Upper lobe of right lung (tissue), 1 donor: ENCODE data around the gene C14orf93. TPM values are rescaled to one million over a fixed set of nuclear protein-coding genes. Genes with fewer than 3 reads are reported as not detected.
"Not testable (repeated sequence)": the region's sequence is repeated elsewhere in the genome, so short reads cannot be mapped to it uniquely, and the experiment has no call there.

Source experiments
- ATAC-seq: fragments of 200-7000 bp; cut with Tn5 transposase; one replicate; pipeline ENCODE4 v1.9.1; 2020; ENCODE audit warnings: mild to moderate bottlenecking, moderate library complexity
- DNase-seq: peaks from one replicate; pipeline ENCODE4 v3.0.0-alpha.2; 2020
- H3K27ac ChIP-seq: fragments of 200-600 bp; one replicate; pipeline ENCODE4 v1.8.0; 2022
- H3K27me3 ChIP-seq: fragments of 200-600 bp; one replicate; pipeline ENCODE4 v1.8.0; 2022; ENCODE audit warnings: mild to moderate bottlenecking
- H3K36me3 ChIP-seq: fragments of 200-600 bp; one replicate; pipeline ENCODE4 v1.8.0; 2022
- H3K4me1 ChIP-seq: fragments of 200-600 bp; one replicate; pipeline ENCODE4 v1.8.0; 2022
- H3K4me3 ChIP-seq: fragments of 200-600 bp; one replicate; pipeline ENCODE4 v1.8.0; 2022; ENCODE audit warnings: mild to moderate bottlenecking
- H3K9me3 ChIP-seq: fragments of 200-600 bp; one replicate; pipeline ENCODE4 v1.8.0; 2022
- intact Hi-C: fragments of 100-400 bp; cut with DNase I; formaldehyde crosslinking; loops from one replicate; pipeline ENCODE4 v1.11.0; 2022
- total RNA-seq: library from RNA; stranded (reverse); fragmentation: NEBNext Ultra II Directional; extraction: Animal tissue kit (Norgen Biotek cat#: 25700); gene quantifications from one replicate; pipeline ENCODE4 v1.2.1, GENCODE V29; 2021
- TF ChIP-seq, protein P1 (sequence below): fragments of 200-600 bp; IDR thresholded peaks from one replicate; pipeline ENCODE4 v1.8.0; 2022; ENCODE audit warnings: antibody characterized with exemption
- donor health status: DM: no; HTN: yes; CAD: no; lungs with severe emphysema.

C14orf93 gene
- total RNA-seq, 1 donor from 2014 or later, result 8.4 TPM

DNA sequence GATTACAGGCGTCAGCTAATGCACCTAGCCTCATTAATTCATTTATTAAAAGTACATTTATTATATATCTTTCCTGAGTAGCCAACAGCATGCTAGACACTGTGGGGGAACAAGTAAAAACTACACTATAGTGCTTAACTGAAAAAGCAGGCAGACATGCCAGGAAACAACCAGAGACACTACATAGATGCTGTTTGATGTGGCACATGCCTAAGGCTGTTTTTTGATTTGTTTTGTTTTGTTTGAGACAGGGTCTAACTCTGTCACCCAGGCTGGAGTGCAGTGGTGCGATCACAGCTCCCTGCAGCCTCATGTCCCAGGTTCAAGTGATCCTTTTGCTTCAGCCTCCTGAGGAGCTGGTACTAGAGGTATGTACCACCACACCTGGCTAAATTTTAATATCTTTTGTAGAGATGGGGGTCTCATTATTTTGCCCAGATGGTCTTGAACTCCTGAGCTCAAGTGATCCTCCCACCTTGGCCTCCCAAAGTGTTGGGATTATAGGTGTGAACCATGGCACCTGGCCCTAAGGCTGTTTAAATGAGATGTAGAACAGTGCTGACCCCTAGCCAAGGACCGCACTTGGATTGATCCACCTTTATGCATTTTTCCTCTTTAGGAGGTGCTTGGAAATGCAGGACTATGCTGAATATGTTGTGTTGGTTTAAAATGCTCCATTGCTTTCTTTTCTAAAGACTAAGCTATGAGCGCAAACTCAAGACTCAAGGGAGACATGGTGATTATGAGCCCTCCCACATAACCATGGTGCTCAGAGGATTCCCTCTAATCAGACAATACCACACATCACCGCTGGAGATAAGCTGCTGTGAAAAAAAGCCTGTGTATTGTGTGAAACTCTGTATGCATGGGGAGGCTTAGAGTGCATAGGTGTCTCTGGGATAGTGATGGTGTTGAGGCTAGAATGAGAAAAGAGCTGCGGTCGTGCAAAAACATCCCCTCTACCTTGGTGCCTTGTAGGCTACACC is 10.5 kb upstream of the C14orf93 start:
- H3K4me3 ChIP-seq, result no peak overlapping the region
- no peaks in the 10 kb centered on the region for H3K27me3 ChIP-seq
- intact Hi-C loops, result no loop called here
- no peak overlapping the region for H3K27ac ChIP-seq
- peaks cover 5% of the 10 kb centered on the region for H3K36me3 ChIP-seq
- ATAC-seq, result no peak
- no peaks in the 10 kb centered on the region for H3K9me3 ChIP-seq
- TF ChIP-seq, protein P1, sequence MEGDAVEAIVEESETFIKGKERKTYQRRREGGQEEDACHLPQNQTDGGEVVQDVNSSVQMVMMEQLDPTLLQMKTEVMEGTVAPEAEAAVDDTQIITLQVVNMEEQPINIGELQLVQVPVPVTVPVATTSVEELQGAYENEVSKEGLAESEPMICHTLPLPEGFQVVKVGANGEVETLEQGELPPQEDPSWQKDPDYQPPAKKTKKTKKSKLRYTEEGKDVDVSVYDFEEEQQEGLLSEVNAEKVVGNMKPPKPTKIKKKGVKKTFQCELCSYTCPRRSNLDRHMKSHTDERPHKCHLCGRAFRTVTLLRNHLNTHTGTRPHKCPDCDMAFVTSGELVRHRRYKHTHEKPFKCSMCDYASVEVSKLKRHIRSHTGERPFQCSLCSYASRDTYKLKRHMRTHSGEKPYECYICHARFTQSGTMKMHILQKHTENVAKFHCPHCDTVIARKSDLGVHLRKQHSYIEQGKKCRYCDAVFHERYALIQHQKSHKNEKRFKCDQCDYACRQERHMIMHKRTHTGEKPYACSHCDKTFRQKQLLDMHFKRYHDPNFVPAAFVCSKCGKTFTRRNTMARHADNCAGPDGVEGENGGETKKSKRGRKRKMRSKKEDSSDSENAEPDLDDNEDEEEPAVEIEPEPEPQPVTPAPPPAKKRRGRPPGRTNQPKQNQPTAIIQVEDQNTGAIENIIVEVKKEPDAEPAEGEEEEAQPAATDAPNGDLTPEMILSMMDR, result no peak
- DNase-seq, result no peak
- no peaks in the 10 kb centered on the region for H3K4me1 ChIP-seq

DNA sequence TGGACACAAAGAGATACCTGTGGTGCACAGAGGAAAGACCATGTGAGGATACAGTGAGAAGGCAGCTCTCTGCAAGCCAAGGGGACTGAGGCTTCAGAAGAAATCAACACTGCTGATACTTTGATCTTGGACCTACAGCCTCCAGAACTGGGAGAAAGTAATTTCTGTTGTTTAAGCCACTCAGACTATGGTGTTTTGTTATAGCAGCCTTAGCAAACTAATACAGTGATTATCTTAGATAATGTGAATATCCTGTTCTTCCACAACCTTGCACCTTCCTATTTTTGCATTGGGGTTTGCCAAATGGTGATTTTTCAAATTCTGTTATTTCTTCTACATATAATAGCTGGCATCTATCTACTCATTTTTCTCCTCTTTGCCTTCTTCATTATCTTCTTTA is 8.2 kb upstream of the C14orf93 start:
- H3K27me3 ChIP-seq, result no peaks in the 10 kb centered on the region
- no peaks in the 10 kb centered on the region for H3K4me1 ChIP-seq
- DNase-seq (no peak), ATAC-seq (no peak)
- H3K9me3 ChIP-seq, result no peaks in the 10 kb centered on the region
- intact Hi-C loops, result no loop called here
- TF ChIP-seq, protein P1, result no peak
- H3K4me3 ChIP-seq, result no peak overlapping the region
- no peaks in the 10 kb centered on the region for H3K36me3 ChIP-seq
- no peak overlapping the region for H3K27ac ChIP-seq

DNA sequence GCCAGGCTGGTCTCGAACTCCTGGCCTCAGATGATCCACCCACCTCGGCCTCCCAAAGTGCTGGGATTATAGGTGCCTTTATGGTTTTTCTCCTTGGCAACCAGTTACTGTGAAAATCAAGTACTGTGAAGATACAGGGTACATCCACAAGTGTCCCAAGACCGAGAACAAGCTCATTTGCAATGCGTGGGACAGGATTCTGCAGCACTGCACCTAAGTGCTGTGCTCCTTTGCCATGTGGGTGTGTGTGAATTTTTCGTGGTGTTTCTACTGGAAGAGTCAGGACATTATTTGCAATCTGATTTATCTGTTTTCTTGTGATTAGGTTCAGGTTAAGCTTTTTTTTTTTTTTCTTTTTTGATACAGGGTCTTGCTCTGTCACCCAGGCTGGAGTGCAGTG is 7.1 kb upstream of the C14orf93 start:
- TF ChIP-seq, protein P1, result no peak
- Histone ChIP-seq H3K27me3 (no peaks in the 10 kb centered on the region), H3K27ac (no peak overlapping the region), H3K9me3 (no peaks in the 10 kb centered on the region), H3K4me3 (no peak overlapping the region), H3K36me3 (no peaks in the 10 kb centered on the region), H3K4me1 (no peaks in the 10 kb centered on the region)
- ATAC-seq, result no peak
- no peak for DNase-seq
- intact Hi-C loops, result no loop called here

GRCh38 chr14:23015618-23016017 is 5.7 kb upstream of the C14orf93 start:
- no peak overlapping the region for H3K4me3 ChIP-seq
- DNase-seq (no peak), ATAC-seq (no peak)
- H3K27me3 ChIP-seq, result no peaks in the 10 kb centered on the region
- TF ChIP-seq, protein P1, result no peak
- H3K9me3 ChIP-seq, result no peaks in the 10 kb centered on the region
- intact Hi-C loops, result no loop called here
- H3K4me1 ChIP-seq, result no peaks in the 10 kb centered on the region
- H3K27ac ChIP-seq, result no peak overlapping the region
- no peaks in the 10 kb centered on the region for H3K36me3 ChIP-seq

- H3K27ac ChIP-seq, ATAC-seq, intact Hi-C loops, H3K4me3 ChIP-seq, H3K36me3 ChIP-seq, H3K9me3 ChIP-seq, H3K27me3 ChIP-seq, DNase-seq: not testable (repeated sequence)
- H3K4me1 ChIP-seq, result peaks cover 10% of the 10 kb centered on the region
These were observed 3.8 kb upstream of the C14orf93 start for GRCh38 chr14:23013749-23014054.

GRCh38 chr14:23013054-23013748 is 3.3 kb upstream of the C14orf93 start:
- DNase-seq, result no peak
- H3K27ac ChIP-seq, result no peak overlapping the region
- intact Hi-C loops, result no loop called here
- no peaks in the 10 kb centered on the region for H3K36me3 ChIP-seq
- peaks cover 10% of the 10 kb centered on the region for H3K4me1 ChIP-seq
- H3K9me3 ChIP-seq, result no peaks in the 10 kb centered on the region
- ATAC-seq, result no peak
- TF ChIP-seq, protein P1, result no peak
- no peak overlapping the region for H3K4me3 ChIP-seq
- H3K27me3 ChIP-seq, result no peaks in the 10 kb centered on the region
